A673 (cell line): ENCODE data around the gene FTO. TPM values are rescaled to one million over a fixed set of nuclear protein-coding genes. Genes with fewer than 3 reads are reported as not detected.
A peak's percentile ranks its signal among the peaks of the same experiment; 100 is the strongest.

ENCODE experiments used
- BruUV-seq: library from RNA; stranded (reverse); fragments of 400-500 nt; replicated peaks from 2 replicates; lab custom pipeline; 2021; lab: Mats Ljungman, UMichigan
- CTCF ChIA-PET: fragments of 300-600 bp; sonication (Branson Sonifier 250); formaldehyde crosslinking; loops from one replicate; lab custom pipeline; 2022; ENCODE audit warnings: antibody characterized with exemption; lab: Charles Lee
- POLR2A ChIA-PET: fragments of 300-600 bp; sonication (Branson Sonifier 250); formaldehyde crosslinking; loops from one replicate; lab custom pipeline; 2022; ENCODE audit warnings: antibody characterized with exemption; ENCODE audit not compliant: low non-redundant PET; lab: Charles Lee
- DNase-seq: peaks from one replicate; pipeline ENCODE4 v3.0.0-alpha.2; 2015; ENCODE audit warnings: low spot score
- H3K27ac ChIP-seq: fragments of 200-600 bp; sonication (generic); 2 replicates; pipeline ENCODE4 v1.5.1; 2016; ENCODE audit warnings: mixed run types, low read depth, mild to moderate bottlenecking, mixed read lengths, antibody characterized with exemption, low read length; ENCODE audit not compliant: poor library complexity, severe bottlenecking
- H3K27me3 ChIP-seq: fragments of 200-600 bp; sonication (generic); replicated peaks from 2 replicates; pipeline ENCODE4 v1.6.1; 2017; ENCODE audit warnings: mixed run types, low read depth, mild to moderate bottlenecking, mixed read lengths, antibody characterized with exemption, low read length; ENCODE audit not compliant: insufficient read depth, poor library complexity
- H3K36me3 ChIP-seq: fragments of 200-600 bp; sonication (generic); 2 replicates; pipeline ENCODE4 v1.6.1; 2016; ENCODE audit warnings: mixed run types, mild to moderate bottlenecking, mixed read lengths, antibody characterized with exemption, low read length; ENCODE audit not compliant: insufficient read depth, poor library complexity, severe bottlenecking
- H3K4me1 ChIP-seq: fragments of 200-600 bp; sonication (generic); 2 replicates; pipeline ENCODE4 v1.6.1; 2017; ENCODE audit warnings: mixed run types, mild to moderate bottlenecking, mixed read lengths, antibody characterized with exemption, low read length; ENCODE audit not compliant: insufficient read depth, poor library complexity, severe bottlenecking
- H3K4me3 ChIP-seq: fragments of 200-600 bp; sonication (generic); 2 replicates; pipeline ENCODE4 v1.5.1; 2016; ENCODE audit warnings: low read depth, mixed run types, mild to moderate bottlenecking, mixed read lengths, low read length; ENCODE audit not compliant: poor library complexity, severe bottlenecking
- H3K9me3 ChIP-seq: fragments of 200-600 bp; sonication (generic); 2 replicates; pipeline ENCODE4 v1.6.1; 2016; ENCODE audit warnings: mixed run types, low read depth, mild to moderate bottlenecking, mixed read lengths, antibody characterized with exemption, low read length; ENCODE audit not compliant: poor library complexity, severe bottlenecking
- EZH2 ChIP-seq: fragments of 200-600 bp; sonication (generic); IDR thresholded peaks from 2 replicates; pipeline ENCODE4 v1.6.1; 2017; ENCODE audit warnings: borderline replicate concordance, low read depth, mild to moderate bottlenecking, mixed read lengths, antibody characterized with exemption, low read length; ENCODE audit not compliant: poor library complexity, severe bottlenecking
- intact Hi-C: fragments of 100-400 bp; cut with micrococcal nuclease; formaldehyde crosslinking; loops from one replicate; pipeline ENCODE4 v1.10.0; 2022; ENCODE audit not compliant: unreplicated experiment
- total RNA-seq: library from RNA; stranded (reverse); gene quantifications from 2 replicates; pipeline ENCODE4 v1.2.3, GENCODE V29; 2021
- TF ChIP-seq, protein P1 (sequence below): fragments of 300-800, 200-600 bp; sonication (generic); conservative IDR thresholded peaks from 2 replicates; pipeline ENCODE4 v1.5.1; 2017; ENCODE audit warnings: low read depth, mild to moderate bottlenecking, antibody characterized with exemption, low read length, moderate library complexity, mixed read lengths

Gene FTO
- total RNA-seq, 1 experiment from 2014 or later: 73.4 TPM

GRCh38 chr16:54051821-54052220 lies 347.9 kb downstream of the FTO start:
- CTCF ChIA-PET: no interaction called here
- no peak for DNase-seq
- H3K4me3 ChIP-seq: no peak overlapping the region
- peaks cover 46% of the 10 kb centered on the region for H3K4me1 ChIP-seq
- H3K27ac ChIP-seq: peak overlapping the region; percentile 68
- H3K9me3 ChIP-seq: no peaks in the 10 kb centered on the region
- POLR2A ChIA-PET: no interaction called here
- intact Hi-C loops: no loop called here
- BruUV-seq: no TSS peak
- H3K27me3 ChIP-seq: no peaks in the 10 kb centered on the region
- TF ChIP-seq EZH2: no peak
- TF ChIP-seq, protein P1, sequence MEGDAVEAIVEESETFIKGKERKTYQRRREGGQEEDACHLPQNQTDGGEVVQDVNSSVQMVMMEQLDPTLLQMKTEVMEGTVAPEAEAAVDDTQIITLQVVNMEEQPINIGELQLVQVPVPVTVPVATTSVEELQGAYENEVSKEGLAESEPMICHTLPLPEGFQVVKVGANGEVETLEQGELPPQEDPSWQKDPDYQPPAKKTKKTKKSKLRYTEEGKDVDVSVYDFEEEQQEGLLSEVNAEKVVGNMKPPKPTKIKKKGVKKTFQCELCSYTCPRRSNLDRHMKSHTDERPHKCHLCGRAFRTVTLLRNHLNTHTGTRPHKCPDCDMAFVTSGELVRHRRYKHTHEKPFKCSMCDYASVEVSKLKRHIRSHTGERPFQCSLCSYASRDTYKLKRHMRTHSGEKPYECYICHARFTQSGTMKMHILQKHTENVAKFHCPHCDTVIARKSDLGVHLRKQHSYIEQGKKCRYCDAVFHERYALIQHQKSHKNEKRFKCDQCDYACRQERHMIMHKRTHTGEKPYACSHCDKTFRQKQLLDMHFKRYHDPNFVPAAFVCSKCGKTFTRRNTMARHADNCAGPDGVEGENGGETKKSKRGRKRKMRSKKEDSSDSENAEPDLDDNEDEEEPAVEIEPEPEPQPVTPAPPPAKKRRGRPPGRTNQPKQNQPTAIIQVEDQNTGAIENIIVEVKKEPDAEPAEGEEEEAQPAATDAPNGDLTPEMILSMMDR: no peak
- no peaks in the 10 kb centered on the region for H3K36me3 ChIP-seq

GRCh38 chr16:54052271-54052670 lies 348.3 kb downstream of the FTO start:
- Histone ChIP-seq H3K27ac (no peak overlapping the region), H3K36me3 (no peaks in the 10 kb centered on the region), H3K27me3 (no peaks in the 10 kb centered on the region), H3K4me1 (peaks cover 46% of the 10 kb centered on the region), H3K9me3 (no peaks in the 10 kb centered on the region), H3K4me3 (no peak overlapping the region)
- ChIA-PET CTCF (no interaction called here), POLR2A (no interaction called here)
- no TSS peak for BruUV-seq
- DNase-seq: no peak
- no peak for TF ChIP-seq EZH2
- TF ChIP-seq, protein P1: no peak
- intact Hi-C loops: no loop called here

DNA sequence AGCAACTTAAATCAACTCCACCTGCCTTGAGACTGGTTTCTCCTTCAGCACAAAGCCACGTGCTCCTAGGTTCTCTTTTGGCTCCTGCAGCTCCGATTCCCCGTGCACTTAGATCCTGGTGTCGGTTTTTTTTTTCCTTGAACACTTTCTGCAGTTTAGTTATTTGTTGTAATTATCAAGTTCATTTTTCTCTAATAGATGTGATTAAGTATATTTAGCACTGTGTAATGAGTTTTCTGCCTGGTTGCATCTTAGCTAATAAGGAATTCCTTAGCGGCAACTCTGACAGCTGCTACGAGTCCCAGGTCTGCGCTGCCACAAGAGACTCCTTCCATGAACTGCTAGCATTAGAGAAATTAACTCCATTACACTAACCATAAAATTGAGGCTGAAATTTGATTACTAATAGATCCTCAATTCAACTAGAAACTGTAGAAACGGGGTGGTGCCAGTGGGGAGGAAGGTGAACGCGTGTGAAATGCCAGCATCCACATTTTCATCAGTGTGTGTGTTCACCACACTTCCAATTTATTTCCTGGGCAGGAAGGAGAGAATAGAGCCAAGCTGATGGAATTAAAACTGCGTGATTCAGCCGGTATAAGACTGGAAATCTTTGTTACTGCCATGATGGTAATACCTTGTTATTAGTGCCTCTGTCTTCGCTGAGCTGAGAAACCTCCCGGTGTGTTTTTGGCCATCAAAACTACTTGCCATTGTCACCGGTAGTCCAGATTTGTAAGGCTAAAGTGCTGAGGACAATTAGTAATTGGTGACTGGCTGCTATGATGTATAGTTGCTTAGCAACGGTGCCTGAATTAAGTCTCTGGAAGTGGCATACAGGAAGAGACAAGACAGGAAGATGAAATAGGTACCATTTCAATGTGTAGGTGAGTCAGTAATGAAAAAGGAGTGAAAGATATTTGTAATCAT lies 350.2 kb downstream of the FTO start:
- H3K27ac ChIP-seq: no peak overlapping the region
- H3K36me3 ChIP-seq: no peaks in the 10 kb centered on the region
- BruUV-seq: no TSS peak
- H3K9me3 ChIP-seq: no peaks in the 10 kb centered on the region
- TF ChIP-seq, protein P1: no peak
- no peak for TF ChIP-seq EZH2
- intact Hi-C loops: no loop called here
- ChIA-PET POLR2A (no interaction called here), CTCF (no interaction called here)
- H3K4me1 ChIP-seq: peaks cover 35% of the 10 kb centered on the region
- no peaks in the 10 kb centered on the region for H3K27me3 ChIP-seq
- H3K4me3 ChIP-seq: no peak overlapping the region
- no peak for DNase-seq
